GM12872 (cell line): ENCODE results near the gene FBN1.

Source experiments
- CTCF ChIP-seq: IDR thresholded peaks from 3 replicates; pipeline ENCODE4 v1.5.1; 2011; ENCODE audit warnings: low read depth, mild to moderate bottlenecking, low read length, moderate library complexity; ENCODE audit not compliant: insufficient read depth

The FBN1 gene

GRCh38 chr15:48603922-48604321 is 41.6 kb downstream of the FBN1 start:
- no peak for TF ChIP-seq CTCF

GRCh38 chr15:48603123-48603500 is 42.4 kb downstream of the FBN1 start:
- TF ChIP-seq CTCF = no peak

GRCh38 chr15:48602358-48603122 is 43.0 kb downstream of the FBN1 start:
- no peak for TF ChIP-seq CTCF

GRCh38 chr15:48601095-48601494 is 44.4 kb downstream of the FBN1 start:
- TF ChIP-seq CTCF = no peak

GRCh38 chr15:48596841-48597240 is 48.7 kb downstream of the FBN1 start:
- no peak for TF ChIP-seq CTCF

- no peak for TF ChIP-seq CTCF
Observed at GRCh38 chr15:48596415-48596814, 49.1 kb downstream of the FBN1 start.

- no peak for TF ChIP-seq CTCF
Observed at GRCh38 chr15:48595981-48596380, 49.5 kb downstream of the FBN1 start.
